HTR-8/SVneo (cell line): ENCODE data around the gene SP110.

Experiments used
- DNase-seq: peaks from one replicate; pipeline ENCODE4 v3.0.0; 2011; ENCODE audit warnings: low spot score, mixed read lengths; ENCODE audit not compliant: insufficient read length
- FAIRE-seq: peaks from 2 replicates; lab custom pipeline; 2011; peaks lifted over from hg19 to GRCh38; lab: Jason Lieb, UNC

Gene SP110

GRCh38 chr2:230176996-230177395, 42.8 kb downstream of the SP110 start:
- no peak for DNase-seq

DNA sequence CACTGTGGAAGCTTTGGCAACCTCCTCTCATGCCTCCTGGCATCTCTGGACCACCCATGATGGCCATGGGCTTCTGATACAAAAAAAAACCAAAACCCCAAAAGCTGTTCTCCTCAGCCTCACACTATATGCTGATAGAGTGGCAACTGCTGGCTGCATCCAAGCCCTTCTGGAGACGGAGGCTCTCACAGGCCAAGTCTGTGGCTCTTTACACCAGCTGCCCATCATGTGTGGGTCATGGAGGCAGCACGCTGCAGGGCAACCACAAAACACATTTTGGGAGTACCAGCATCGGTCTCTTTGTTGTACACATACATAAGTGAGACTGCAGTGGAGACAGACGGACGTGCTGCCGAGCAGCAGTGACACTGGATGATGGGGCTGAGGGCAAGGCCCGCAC, 45.3 kb downstream of the SP110 start:
- DNase-seq (no peak), FAIRE-seq (no peak)

More at GRCh38 chr2:230176996-230177395, 42.8 kb downstream of the SP110 start:
- FAIRE-seq: no peak

DNA sequence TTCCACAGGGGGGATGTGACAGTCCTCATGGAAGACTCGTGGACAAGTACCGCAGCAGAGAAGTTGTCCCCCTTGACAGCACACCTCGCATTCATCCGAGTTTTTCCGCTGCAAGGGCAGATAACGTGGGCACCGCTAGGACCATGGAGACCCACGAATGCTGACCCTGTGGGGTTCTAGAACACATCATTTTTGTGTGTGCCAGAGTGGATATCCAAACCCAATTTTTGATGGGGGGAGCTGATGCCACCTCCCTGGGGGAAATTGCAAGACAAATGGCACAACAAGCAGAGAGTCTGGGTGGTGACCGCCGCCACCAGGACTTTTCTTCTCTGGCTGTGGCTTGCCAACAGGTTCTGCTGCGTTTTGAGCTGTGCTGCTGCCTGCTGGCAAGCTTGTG, 46.9 kb downstream of the SP110 start:
- DNase-seq (no peak), FAIRE-seq (no peak)

GRCh38 chr2:230172156-230172555, 47.6 kb downstream of the SP110 start:
- FAIRE-seq: no peak
- no peak for DNase-seq

DNA sequence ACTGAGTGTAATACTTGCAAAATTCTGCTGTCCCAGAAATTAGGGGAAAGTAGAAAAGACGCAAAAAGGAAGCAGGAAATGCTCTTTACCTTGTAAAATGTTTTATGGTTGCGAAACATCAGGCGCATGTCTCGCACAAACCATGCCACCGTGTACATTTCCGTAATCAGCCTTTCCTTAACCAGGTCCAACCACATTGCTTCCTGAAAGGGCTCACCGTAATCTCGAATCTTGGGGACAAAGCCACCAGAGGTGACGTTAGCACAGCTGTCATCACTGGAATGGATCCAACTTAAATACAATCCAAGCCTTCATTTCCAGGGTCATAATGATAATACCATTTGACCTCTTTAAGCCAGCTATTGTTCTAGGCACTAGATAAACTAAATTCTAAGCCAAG, 49.3 kb downstream of the SP110 start:
- FAIRE-seq: no peak
- no peak for DNase-seq

DNA sequence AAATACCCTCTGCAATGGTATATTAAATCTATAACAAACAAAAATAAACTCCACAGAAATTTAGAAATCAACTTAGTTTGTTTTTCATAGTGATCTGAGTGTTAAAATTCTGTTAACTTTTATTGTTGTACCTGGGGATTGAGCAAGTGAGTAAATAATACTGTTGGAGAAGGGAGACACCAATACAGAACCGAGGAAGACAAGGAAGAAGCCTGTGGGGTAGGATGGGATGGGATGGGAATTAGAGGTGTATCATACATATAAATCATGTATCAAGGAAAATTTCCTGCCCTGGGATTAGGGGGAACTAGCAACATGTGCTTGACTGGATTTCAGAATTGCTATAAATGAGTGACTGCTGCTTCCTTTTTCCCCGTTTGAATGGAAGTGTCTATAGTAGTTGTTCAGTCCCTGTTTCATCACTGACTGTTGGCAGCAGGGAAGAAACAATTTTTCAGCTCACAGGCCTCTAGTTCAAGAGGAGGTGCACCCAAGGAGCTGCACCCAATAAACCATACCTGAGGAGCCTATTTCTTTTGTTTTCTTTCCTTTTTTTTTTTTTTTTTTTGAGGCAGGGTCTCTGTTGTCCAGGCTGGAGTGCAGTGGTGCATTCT, 53.1 kb downstream of the SP110 start:
- DNase-seq: no peak
- FAIRE-seq: no peak

GRCh38 chr2:230164139-230164538, 55.6 kb downstream of the SP110 start:
- FAIRE-seq: no peak
- no peak for DNase-seq

DNA sequence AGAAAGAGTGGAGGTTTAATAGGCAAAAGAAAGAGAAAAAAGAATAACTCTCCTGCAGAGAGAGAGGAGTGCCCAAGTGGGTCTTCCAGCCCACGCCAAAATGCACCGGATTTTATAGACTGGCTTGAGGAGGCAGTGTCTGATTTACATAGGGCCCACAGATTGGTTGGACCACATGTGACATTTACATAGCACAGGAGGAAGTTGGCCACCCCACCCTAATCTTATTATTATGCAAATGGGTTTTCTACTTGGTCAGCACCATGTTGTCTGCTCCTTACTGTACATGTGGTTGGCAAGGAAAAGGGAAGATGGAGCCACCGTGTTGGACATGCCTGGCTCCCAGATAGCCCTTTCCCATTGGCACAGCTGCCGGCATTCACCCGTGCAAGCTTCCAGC, 56.8 kb downstream of the SP110 start:
- DNase-seq (no peak), FAIRE-seq (no peak)

- DNase-seq (no peak), FAIRE-seq (no peak)
These were observed 58.6 kb downstream of the SP110 start for GRCh38 chr2:230161184-230161583.

GRCh38 chr2:230160112-230160660, 59.6 kb downstream of the SP110 start:
- DNase-seq (peak; percentile 71), FAIRE-seq (no peak)

DNA sequence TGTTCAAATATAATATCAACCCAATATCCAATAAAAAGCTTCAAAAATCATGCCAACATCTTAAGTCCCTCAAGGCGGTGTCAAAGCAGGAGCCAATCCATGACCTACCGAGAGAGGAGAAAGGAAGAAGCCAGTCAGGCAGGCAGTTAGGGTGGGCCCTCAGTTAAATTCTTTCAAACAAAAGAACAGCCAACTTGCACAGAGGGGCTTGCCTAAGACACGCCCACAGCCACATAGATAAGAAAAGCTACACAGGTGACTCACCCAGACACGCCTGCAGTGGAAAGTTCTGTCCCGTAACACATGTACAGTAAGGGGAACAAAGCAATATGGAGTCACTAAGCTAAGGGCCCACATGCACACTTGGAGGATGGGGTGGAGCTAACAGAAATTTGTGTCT, 61.3 kb downstream of the SP110 start:
- DNase-seq (no peak), FAIRE-seq (no peak)

DNA sequence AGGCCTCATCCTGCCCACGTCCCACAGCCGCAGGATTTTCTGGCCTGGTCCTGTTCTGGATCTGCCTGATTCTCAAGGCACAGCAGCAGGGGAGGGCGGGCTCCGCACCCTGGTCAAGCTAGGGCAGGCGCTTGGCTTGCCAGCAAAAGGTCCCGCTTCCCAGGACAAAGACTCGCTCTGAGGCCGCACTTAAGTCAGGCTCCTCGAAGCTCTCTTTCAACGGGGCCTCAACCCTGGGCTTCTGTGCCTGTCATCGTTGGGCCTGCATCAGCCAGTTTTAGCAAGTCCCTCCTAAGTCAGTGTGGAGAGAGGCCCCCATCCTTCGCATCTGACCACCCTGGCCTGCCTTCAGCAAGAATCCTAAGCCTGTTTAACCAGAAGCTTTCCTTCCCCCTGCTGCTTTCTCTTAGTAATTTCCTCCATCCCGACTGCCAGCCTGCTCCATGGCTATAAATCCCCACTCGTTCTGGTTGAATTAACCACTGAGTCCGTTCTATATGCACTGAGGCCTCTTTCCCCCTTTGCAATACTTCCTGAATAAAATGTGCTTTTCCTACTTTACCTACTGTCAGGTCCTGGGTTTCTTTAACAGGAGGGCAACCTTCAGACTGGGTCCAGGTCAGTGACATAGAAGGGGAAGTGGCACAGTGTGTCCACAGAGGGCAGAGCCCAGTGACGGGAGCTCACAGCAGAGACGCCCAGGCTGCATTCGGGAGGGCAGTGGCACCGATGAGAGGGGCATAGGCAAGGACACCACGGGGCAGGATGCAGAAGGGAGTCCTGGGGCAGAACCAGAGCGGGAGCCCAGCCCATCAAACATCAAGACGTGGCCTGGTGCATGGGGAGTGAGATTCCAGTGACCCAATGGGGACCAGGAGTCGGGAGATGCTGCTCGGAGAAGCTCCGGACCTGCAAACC, 62.7 kb downstream of the SP110 start:
- FAIRE-seq (no peak), DNase-seq (no peak)

- FAIRE-seq (no peak), DNase-seq (no peak)
These were observed 64.4 kb downstream of the SP110 start for GRCh38 chr2:230155359-230155758.

- FAIRE-seq: no peak
- DNase-seq: peak; percentile 24
These were observed 66.3 kb downstream of the SP110 start for GRCh38 chr2:230153390-230153976.

DNA sequence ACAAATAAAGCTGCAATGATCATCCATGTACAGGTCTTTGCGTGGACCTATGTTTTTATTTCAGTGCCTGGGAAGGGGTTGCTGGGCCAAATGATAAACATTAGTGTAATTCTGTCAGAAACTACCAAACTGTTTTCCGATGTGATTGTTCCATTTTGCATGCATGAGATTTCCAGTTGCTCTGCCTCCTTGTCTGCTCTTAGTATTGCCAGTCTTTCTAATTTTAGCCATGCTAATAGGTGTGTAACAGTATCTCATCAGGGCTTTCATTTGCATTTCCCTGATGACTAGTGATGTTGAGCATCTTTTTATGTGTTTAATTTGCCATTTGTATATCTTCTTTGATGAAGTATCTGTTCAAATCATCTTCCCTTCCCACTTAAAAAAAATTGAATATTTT, 67.5 kb downstream of the SP110 start:
- DNase-seq: no peak
- FAIRE-seq: no peak

DNA sequence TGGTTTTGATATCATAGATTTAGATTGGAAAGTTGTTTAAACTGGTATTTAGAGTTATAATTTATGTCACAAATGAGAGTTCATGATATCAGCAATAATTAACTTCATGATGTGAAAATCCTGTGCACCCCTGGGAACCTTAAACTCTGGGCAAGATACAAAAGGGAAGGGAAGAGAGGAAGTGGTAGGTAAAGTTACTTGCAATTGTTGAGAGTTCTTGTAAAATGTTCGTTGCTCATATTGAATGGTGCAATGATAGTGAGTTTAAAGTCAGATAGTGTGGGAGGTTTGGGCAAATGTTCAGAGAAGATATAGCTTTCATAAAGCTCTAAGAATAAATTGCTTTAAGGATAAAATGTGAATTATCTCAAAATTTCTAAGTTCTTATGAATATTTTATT, 75.4 kb downstream of the SP110 start:
- FAIRE-seq (no peak), DNase-seq (no peak)

DNA sequence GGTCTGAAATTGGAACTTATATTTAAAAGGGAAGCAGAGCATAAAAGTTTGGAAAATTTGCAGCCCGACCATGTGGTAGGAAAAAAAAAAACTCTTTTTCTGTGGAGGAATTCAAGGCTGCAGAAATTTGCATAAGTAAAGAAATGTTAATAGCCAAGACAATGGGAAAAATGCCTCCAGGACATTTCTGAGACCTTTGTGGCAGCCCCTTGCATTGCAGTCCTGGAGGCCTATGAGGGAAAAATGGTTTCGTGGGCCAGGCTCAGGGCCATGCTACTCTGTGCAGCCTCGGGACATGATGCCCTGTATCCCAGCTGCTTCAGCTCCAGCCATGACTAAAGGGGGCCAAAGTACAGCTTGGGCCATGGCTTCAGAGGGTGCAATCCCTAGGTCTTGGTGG, 79.1 kb downstream of the SP110 start:
- FAIRE-seq: no peak
- DNase-seq: no peak

DNA sequence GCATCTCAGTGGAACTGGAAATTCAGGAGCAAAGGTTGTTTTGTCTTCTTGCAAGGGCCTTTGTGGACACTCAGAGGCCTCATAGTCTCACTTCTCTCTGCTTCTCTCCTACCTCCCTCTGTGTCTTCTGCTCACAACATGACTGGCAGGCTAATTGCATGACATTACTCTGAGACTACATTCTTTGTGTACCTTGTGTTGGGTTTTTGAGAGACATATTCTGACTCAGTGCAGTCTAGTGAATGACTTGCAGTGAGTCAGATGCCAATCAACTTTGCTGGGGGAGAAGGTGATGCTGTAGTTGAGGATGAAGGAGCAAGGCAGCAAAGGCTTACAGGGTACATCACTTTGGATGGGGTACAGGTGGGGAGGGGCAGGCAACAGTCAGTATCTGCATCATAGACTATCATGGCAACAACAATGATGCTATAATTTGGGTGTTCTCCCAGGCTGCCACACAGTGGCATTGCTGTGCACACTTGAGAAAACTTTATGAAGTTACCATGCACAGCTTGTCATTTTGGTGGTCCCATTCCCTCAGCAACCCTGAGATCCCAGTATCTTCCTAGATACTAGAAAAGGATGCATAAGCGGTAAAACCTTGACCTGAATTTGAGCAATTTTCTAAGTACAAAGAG, 81.8 kb downstream of the SP110 start:
- no peak for DNase-seq
- no peak for FAIRE-seq

DNA sequence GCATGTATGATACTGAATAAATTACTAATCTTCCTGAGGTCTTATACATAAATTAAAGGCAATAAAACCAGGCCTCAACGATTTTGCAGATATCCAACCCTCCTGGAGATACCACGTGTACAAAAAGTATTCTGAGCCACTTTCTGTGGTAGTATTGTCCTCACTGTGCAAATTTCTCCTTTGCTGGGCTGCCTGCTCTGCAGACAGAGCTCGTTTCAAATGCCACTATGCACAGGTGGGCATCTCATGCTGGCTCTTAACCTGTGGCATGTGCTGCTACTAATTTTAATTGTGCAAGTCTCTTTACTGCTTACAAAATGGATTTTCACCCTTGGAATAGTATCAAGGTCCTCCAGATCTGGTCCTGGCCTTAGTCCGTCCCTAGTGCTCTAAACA, 84.7 kb downstream of the SP110 start:
- FAIRE-seq (no peak), DNase-seq (no peak)

GRCh38 chr2:230134496-230135129, 85.2 kb downstream of the SP110 start:
- DNase-seq: no peak
- FAIRE-seq: no peak
